CD4-positive, alpha-beta T cell (primary cell): ENCODE data around the gene ZNF628. TPM values are rescaled to one million over a fixed set of nuclear protein-coding genes. Genes with fewer than 3 reads are reported as not detected.

Experiments
- ATAC-seq: fragments of 200-7000 bp; cut with Tn5 transposase; one replicate; pipeline ENCODE4 v1.10.0; 2022; ENCODE audit warnings: mild to moderate bottlenecking; ENCODE audit not compliant: poor library complexity
- CTCF ChIA-PET: fragments of 350-600 bp; sonication (Branson Sonifier 250); formaldehyde crosslinking; loops from one replicate; lab custom pipeline; 2021; ENCODE audit warnings: antibody characterized with exemption, inconsistent platforms; lab: Charles Lee
- POLR2A ChIA-PET: fragments of 350-600 bp; sonication (Branson Sonifier 250); formaldehyde crosslinking; loops from one replicate; lab custom pipeline; 2021; ENCODE audit warnings: antibody characterized with exemption, inconsistent platforms; lab: Charles Lee
- DNase-seq, 14 experiments: peaks; one replicate each; pipeline ENCODE4 v3.0.0-alpha.2; 2013 to 2020; ENCODE audit warnings: mixed read lengths in 2 of 14
- H3K27ac ChIP-seq, 2 donors: one replicate each; pipeline versions ENCODE4 v1.5.1 to v1.7.0; 2013; ENCODE audit warnings: low read length in 2 of 2, low read depth in 1 of 2, mild to moderate bottlenecking in 1 of 2
- H3K27me3 ChIP-seq, 2 experiments: 1 replicate in 1 of 2; 2 replicates in 1 of 2; pipeline versions ENCODE4 v1.6.1 to v1.7.0; 2013; ENCODE audit warnings: low read length in 2 of 2, control low read depth in 1 of 2, mild to moderate bottlenecking in 1 of 2, moderate library complexity in 1 of 2; ENCODE audit not compliant: insufficient read depth in 2 of 2, control insufficient read depth in 1 of 2
- H3K36me3 ChIP-seq: one replicate; pipeline ENCODE4 v1.6.1; 2013; ENCODE audit warnings: low read length, control low read depth; ENCODE audit not compliant: insufficient read depth
- H3K4me1 ChIP-seq: one replicate; pipeline ENCODE4 v1.6.1; 2013; ENCODE audit warnings: low read length, control low read depth; ENCODE audit not compliant: insufficient read depth
- H3K4me3 ChIP-seq: one replicate; pipeline ENCODE4 v1.5.1; 2013; ENCODE audit warnings: mild to moderate bottlenecking, low read length, moderate library complexity
- H3K9me3 ChIP-seq, 2 experiments: 1 replicate in 1 of 2; 2 replicates in 1 of 2; pipeline versions ENCODE4 v1.6.1 to v1.7.0; 2013; ENCODE audit warnings: low read length in 2 of 2, mild to moderate bottlenecking in 2 of 2, control low read depth in 1 of 2, moderate library complexity in 1 of 2; ENCODE audit not compliant: control insufficient read depth in 1 of 2, insufficient read depth in 1 of 2
- H3K27ac Mint-ChIP-seq: one replicate; pipeline ENCODE4 v1.8.0; 2020; ENCODE audit warnings: mixed read lengths
- H3K27me3 Mint-ChIP-seq: one replicate; pipeline ENCODE4 v1.8.0; 2021; ENCODE audit warnings: mixed read lengths
- H3K36me3 Mint-ChIP-seq: one replicate; pipeline ENCODE4 v1.8.0; 2021; ENCODE audit warnings: low read depth, mixed read lengths
- H3K4me1 Mint-ChIP-seq: one replicate; pipeline ENCODE4 v1.8.0; 2021; ENCODE audit warnings: low read depth, mixed read lengths
- H3K4me3 Mint-ChIP-seq: one replicate; pipeline ENCODE4 v1.8.0; 2020; ENCODE audit warnings: mild to moderate bottlenecking, mixed read lengths
- H3K9me3 Mint-ChIP-seq: one replicate; pipeline ENCODE4 v1.8.0; 2020; ENCODE audit warnings: mixed read lengths
- CTCF ChIP-seq: fragments of 200-600 bp; IDR thresholded peaks from one replicate; pipeline ENCODE4 v1.8.0; 2022; ENCODE audit warnings: antibody characterized with exemption, mild to moderate bottlenecking
- intact Hi-C, 2 experiments: fragments of 100-400 bp; cut with DNase I in 1 of 2; cut with micrococcal nuclease in 1 of 2; formaldehyde crosslinking; loops; one replicate each; pipeline versions ENCODE4 v1.15.1 to v1.9.0; 2023 to 2025; cut with DNase I, micrococcal nuclease
- total RNA-seq, 174 experiments: library from RNA in 2 of 174; stranded (reverse) in 2 of 174; gene quantifications; one replicate each; pipeline ENCODE4 v1.2.3 and lab custom pipeline; 2021 to 2026

ZNF628 gene
- total RNA-seq, 2 experiments from 2014 or later, result 26.6 to 27.2 TPM

- no peaks in the 10 kb centered on the region for H3K9me3 Mint-ChIP-seq
- Histone ChIP-seq H3K27me3 (peaks cover 62 to 87% of the 10 kb centered on the region in 2 experiments), H3K27ac (no peak overlapping the region), H3K9me3 (peaks cover 0 to 47% of the 10 kb centered on the region in 2 experiments), H3K4me3 (no peak overlapping the region), H3K36me3 (no peaks in the 10 kb centered on the region), H3K4me1 (peaks cover 18% of the 10 kb centered on the region)
- TF ChIP-seq CTCF, result no peak
- no peak overlapping the region for H3K4me3 Mint-ChIP-seq
- ChIA-PET CTCF (no interaction called here), POLR2A (no interaction called here)
- H3K4me1 Mint-ChIP-seq, result peaks cover 19% of the 10 kb centered on the region
- no peak for ATAC-seq
- no peaks in the 10 kb centered on the region for H3K36me3 Mint-ChIP-seq
- DNase-seq, result no peak
- no peak overlapping the region for H3K27ac Mint-ChIP-seq
- peaks cover 59% of the 10 kb centered on the region for H3K27me3 Mint-ChIP-seq
- intact Hi-C loops, result no loop called here
Observed at GRCh38 chr19:55436847-55437246, 39.6 kb upstream of the ZNF628 start.

- ATAC-seq (no peak), DNase-seq (peak in 4 of 14 experiments; percentile 8 to 56 (median 42))
- TF ChIP-seq CTCF, result no peak
- no peak overlapping the region for H3K4me3 Mint-ChIP-seq
- H3K36me3 ChIP-seq, result no peaks in the 10 kb centered on the region
- no peaks in the 10 kb centered on the region for H3K9me3 Mint-ChIP-seq
- peaks cover 0 to 44% of the 10 kb centered on the region in 2 experiments for H3K9me3 ChIP-seq
- H3K27ac ChIP-seq, result no peak overlapping the region
- no peak overlapping the region for H3K4me3 ChIP-seq
- H3K27me3 Mint-ChIP-seq, result peaks cover 57% of the 10 kb centered on the region
- intact Hi-C loops, result no loop called here
- ChIA-PET CTCF (no interaction called here), POLR2A (interaction anchor here (0.9 kb wide), 1 partner anchor 48 kb away, joined by 4 read pairs; the partner anchor contains the start of gene NAT14)
- H3K4me1 Mint-ChIP-seq, result peaks cover 21% of the 10 kb centered on the region
- H3K36me3 Mint-ChIP-seq, result no peaks in the 10 kb centered on the region
- no peak overlapping the region for H3K27ac Mint-ChIP-seq
- H3K27me3 ChIP-seq, result peaks cover 61 to 84% of the 10 kb centered on the region in 2 experiments
- peaks cover 23% of the 10 kb centered on the region for H3K4me1 ChIP-seq
Observed at GRCh38 chr19:55437410-55437809, 39.0 kb upstream of the ZNF628 start.

GRCh38 chr19:55439052-55439451 is 37.4 kb upstream of the ZNF628 start:
- Mint-ChIP-seq H3K27me3 (peaks cover 67% of the 10 kb centered on the region), H3K36me3 (no peaks in the 10 kb centered on the region), H3K4me1 (peaks cover 33% of the 10 kb centered on the region), H3K27ac (no peak overlapping the region), H3K4me3 (no peak overlapping the region), H3K9me3 (no peaks in the 10 kb centered on the region)
- ChIA-PET CTCF (no interaction called here), POLR2A (no interaction called here)
- Histone ChIP-seq H3K9me3 (peaks cover 0 to 38% of the 10 kb centered on the region in 2 experiments), H3K27me3 (peaks cover 58 to 82% of the 10 kb centered on the region in 2 experiments), H3K4me3 (no peak overlapping the region), H3K36me3 (no peaks in the 10 kb centered on the region), H3K27ac (no peak overlapping the region), H3K4me1 (peaks cover 28% of the 10 kb centered on the region)
- intact Hi-C loops, result no loop called here
- ATAC-seq, result no peak
- no peak for DNase-seq
- no peak for TF ChIP-seq CTCF
